HG02840 (cell line): ENCODE measurements around the gene LHPP.

Experiments
- ATAC-seq: cut with Tn5 transposase; IDR thresholded peaks from one replicate; pipeline ENCODE4 v1.9.1; 2021; ENCODE audit warnings: mild to moderate bottlenecking, moderate library complexity, moderate number of reproducible peaks; ENCODE audit not compliant: unreplicated experiment, low FRiP score

The LHPP gene

DNA sequence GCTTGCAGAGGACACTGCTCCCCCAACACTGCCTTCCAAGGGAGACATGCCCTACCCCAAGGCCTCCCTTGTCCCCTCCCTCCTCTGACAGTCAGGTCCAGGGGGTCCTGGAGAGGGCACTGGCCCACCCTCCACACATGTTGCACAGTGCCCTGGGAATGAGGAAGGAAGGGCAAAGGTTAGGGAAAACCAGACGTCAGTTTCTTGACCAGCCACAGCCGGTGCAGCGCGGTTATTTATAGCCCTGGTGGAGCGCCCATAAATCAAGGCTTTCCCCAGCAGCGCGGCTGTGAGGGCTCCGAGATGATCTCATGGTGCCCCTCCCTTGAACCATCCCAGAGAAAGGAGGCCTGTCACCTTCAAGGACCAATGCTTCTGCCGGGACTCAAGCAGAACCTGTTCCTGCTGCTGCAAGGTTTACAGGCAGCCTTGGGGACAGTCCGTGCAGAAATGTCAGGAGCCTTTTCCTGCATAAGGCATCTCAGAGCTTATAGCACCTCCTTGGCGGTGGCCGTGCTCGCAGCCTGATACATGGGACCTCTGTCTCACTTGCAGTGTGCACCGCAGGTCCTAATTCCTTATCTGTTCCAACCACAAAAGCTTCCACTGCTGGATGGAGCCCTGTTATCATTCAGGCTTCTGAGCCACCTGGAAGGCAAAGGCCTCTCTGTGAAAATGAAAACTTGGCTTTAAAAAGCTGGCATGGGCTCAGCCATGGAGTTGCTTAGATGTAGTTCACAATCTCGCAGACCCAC, 127.3 kb downstream of the LHPP start:
- ATAC-seq, result no peak

DNA sequence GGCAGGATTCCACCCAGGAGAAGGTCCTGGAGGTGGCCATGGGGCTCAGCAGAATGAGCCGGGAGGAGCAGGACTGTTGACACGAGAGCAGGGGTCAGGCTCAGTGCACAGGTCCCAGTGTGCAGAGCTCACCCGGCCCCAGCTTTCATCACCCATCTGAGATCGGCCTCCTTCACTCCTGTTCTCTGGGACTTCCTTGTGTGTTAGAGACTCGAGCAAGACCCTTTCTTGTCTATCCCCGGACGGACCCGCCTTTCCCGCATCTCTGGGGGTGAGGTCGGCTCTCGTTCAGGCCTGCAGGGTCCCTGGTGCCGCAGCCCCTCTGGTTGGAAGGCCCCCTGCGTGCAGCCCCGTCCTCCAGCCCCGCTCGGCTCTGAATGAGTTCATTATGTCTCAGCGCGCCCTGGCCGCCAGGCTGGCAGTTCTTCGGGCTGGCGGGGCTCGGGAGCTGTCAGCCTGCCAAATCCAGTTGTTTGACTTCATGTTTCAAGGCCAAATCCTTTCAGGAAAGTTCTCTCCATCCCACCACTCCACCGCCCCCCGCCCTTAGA, 127.9 kb downstream of the LHPP start:
- ATAC-seq, result no peak

DNA sequence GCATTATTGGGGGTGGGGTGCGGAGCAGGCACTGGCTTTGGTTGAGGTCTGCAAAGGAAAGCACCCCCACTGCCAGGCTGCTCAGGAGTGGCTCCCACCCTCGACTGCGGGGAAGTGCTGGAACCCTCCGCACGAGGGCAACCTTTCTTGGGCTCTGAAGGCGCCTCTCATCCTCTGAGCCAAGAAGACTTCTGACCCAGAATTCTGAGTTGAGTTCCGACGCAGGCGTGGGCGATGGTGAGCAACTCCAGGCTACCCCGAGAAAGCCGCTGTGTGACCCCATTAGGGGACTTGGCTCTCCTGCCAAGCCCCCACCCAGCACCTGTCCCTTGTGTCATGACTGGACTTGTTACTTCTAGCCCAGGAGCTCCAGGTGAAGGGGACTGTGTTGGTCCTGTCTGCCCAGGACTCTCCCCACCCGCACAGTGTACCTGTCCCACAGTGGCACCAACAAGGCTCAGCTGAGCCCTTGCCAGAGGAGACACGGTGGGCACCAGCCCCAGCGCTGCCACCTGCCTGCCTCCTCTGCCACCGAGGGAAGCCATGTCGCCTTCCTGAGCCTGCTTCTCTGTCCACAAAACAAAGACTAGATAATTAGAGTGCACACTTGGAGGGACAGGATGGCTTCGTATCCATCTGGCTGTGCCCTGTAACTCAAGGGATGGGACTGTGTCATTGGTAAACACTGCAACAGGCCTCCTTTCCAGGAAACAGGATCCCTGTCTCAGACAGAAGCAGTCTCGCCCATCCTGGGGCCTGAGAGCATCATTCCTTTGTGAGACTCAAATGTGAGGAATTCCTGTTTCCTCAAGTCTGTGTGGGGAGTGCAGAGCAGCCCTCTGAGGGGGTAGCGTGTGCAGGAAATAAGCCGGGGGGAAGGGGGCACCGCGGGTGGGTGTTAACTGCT, 128.8 kb downstream of the LHPP start:
- ATAC-seq, result no peak

DNA sequence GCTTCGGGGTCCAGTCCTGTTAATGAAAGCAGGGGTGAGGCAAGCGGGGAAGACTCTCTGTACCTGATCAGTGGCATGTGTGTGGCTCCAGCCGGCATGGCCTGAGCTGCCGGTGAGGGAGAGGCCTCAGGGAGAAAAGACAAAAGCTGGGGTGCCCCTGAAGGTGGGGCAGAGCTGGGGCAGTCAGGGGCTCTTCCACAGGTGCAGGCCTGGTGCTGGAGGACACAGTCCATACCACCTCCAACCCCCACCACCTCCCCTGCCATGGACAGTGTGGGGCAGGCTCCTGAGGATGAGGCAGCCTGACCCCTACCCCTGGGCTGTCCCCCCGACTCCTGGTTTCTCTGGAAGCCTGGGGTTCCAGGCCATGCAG, 129.5 kb downstream of the LHPP start:
- no peak for ATAC-seq

DNA sequence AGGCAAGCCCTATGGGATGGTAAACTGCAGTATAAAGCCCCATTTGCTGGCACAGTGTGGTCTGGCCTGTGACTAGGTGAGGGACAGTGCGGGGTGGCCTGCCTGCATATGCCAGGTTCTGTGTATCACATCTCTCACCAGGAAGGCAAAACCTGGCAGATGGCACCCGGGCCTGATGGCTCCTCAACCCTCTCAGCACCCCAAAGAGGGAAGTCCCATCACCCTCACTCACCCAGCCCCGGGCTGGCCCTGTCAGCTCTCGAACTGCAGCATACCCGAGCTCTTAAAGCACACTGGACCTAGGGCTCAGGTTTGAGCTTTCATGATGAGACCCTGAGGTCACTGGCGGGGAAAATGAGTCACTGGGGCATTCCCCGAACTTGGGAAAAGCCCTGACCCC, 130.5 kb downstream of the LHPP start:
- ATAC-seq, result no peak

DNA sequence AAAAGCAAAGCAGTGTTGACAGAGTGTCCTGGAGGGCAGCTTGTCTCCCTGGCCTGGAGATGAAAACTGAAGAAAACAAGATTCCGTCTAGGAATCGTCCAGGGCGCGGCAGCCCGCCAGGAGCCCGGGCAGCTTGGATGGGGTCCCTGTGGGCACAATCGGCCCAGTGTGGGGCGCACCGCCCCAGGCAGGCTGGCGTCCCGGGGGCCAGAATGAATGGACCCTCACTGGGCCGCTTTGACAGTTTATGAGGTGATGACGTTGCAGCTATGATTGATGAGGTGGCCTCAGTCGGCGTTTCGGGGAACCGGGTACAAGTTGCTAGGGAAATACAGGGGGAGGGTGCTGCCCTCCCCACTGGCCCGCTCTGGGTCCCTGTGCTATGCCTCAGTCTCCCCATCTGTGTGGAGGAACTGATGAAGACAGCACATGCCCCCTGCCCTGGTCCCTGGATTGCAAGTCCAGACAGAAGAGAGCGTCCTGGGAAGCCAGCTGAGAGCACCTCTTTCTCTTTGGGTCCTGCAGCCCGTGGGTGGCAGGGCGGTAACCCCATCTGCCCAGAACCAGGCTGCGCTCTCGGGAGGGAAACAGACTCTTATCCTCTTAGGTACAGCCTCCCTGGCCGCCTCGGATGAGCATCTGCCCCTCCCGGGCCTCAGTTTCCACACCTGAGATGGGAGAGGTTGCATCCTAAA, 131.3 kb downstream of the LHPP start:
- no peak for ATAC-seq

DNA sequence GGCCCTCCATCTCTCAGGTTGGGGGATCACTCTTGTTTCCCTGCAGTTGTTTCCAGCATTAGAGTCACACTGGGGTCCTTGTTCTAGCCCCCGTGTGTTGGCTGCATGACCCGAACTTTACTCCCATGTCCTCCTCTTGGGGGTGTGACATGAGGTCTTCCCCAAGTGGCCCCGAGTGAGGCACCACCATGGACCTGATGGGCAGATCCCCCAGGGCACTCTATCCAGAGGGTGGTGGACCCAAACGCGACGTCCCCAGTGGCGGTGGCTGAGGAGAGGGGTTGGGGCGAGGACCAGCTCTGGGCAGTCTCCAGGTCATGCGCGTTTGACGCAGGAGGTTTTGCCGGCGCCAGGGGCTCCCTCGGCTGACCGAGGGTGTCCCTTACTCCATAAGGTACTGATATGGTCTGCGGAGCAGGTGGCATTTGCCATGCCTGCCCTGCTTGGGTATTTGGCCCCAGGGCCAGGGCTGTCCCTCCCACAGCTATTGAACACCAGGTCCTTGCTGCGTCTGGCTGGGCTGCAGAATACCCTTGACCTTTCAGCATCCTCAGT, 131.9 kb downstream of the LHPP start:
- ATAC-seq, result no peak

DNA sequence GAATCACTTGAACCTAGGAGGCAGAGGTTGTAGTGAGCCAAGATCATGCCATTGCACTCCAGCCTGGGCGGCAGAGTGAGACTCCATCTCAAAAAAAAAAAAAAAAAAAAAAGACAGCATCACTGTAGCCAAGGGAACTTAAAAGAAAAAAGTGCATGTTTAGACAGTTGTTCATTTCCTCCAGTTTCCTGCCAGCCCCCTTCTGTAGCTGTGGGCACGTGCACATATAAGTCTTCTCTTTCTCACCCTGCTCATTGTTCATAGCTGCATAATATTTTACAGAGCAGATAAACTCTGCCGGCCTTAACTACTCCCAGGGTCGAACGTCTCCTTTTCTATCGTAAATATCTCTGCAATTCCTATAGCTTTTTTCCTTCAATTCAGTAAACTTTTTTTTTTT, 132.6 kb downstream of the LHPP start:
- no peak for ATAC-seq

DNA sequence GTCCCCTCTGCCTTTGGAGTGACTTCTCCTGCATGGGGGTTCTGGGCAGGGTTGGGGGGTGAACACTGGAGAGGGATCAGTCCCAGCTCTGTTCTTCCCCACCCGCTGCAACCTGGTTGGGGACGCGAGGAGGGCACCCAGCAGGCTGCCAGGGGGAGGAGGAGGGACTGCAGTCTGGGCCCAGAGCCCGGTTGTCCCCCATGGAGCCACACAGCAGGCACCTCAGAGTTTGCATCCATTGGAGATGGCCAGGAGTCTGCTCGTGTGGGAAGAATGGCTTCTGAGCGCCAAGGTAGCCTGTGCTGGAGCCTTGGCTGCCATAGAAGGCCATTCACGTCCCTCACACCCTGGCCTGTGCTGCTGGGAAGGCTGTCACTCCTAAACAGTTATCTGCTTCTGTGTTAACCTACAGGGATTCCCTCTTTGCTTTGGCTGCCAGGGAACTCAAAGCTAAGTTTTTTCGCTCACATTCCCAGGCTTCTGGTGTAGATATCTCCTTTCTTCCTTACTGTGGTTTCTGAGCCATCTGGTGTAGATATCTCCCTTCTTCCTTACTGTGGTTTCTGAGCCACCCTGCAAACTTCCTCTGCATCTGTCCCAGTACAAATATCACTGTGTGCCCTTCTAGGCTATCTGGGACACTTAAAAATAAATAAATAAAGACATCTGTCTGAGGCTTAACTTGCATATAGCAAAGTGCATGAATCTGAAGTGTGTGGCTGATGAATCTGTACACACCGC, 133.7 kb downstream of the LHPP start:
- no peak for ATAC-seq

DNA sequence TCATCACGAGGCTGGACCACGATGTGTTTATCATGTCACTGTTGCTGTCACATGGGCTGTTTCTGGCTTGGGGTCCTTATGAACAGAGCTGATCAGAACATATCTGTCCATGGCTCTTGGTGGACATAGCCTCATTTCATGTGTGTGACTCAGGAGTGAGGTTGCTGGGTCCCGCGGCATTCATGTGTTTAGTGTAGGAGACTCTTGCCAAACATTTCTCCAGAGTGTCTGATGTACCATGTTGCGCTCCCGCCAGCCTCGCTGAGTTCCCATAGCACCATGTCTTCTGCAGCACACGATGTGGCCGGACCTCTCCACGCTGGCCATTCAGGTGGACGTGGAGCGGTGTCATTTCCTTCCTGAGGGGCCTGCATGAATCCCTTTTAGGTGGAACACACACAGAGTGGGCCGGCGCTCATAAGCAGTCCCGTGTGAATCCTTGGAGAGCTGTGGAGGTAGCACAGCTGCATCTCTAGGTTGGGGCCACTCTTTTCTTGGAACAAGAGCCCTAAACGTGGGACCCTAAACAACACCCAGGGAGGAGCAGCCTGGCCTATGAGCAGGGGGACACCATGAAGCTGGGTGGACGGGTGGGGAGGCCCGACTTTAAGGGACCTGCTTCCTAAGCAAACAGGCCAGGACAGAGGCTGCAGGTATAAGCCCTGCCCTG, 134.6 kb downstream of the LHPP start:
- no peak for ATAC-seq

DNA sequence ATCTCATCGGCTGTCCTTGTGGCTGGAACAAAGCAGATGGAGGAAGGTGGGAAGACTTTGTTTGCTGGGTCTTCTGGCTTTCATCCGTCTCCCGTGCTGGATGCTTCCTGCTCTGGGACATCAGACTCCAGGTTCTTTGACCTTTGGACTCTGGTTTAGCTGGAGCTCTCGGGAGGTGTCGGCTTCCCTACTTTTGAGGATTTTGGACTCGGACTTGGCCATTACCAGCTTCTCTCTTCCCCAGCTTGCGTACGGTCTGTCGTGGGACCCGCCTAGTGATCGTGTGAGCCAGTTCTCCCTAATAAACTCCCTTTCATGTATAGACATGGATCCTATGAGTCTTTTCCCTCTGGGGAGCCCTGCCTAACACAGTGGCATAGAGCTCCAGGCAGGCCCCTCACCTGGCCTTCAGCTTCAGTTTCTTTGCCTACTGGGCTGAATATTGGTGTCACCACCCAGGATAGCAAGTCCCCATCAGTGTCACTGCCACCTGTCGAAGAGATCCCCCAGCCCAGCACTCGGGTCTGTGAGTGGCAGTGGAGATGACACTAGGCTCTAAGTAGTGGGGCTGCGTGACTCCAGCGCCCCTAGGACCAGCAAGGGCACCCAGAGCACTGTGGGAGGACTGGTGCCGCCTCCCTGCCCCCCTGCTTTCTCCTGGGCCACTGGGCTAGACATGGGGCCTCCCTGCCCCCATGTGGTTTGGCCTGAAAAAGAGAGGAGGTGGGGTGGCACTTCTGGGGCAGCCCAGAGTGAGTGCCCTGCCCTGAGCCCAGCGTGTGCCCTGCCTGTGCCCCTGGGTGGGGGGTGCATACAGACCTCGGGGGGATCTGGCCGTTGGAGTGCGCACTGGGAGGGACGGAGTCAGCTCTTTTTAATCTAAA, 135.6 kb downstream of the LHPP start:
- ATAC-seq, result no peak

DNA sequence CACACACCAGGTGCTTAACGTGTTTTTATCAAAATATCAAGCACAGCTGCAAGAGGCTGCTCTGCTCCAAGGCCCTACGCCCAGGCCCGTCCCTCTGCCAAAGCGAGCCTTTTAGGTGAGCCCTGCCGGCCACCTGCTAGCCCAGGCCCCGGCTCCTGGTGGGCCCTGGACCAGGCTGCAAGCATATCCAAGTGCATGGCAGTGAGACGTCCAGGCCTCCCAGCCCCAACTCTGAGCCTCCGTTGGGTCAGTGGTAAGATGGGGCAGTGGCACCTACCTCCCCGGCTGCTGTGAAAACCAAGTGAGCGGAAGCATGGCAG, 136.2 kb downstream of the LHPP start:
- no peak for ATAC-seq

DNA sequence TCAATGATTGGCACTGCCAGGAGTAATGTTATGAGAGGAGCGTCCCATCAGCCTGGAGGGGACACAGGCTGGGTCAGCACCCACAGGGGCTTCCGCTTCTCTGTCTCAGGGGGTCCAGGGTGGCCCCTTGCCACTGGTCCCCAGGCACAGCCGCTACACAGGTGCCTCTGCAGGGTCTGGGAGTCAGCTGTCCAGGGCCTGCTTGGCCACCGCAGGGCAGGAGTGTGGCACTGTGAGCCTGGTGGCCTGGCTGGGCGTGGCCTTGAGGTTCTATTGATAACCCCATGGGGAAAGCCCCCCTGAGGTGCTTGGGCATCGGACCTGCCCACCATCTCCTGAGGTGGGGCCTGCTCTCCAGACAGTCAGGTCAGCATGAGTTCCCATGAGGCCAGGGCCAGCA, 136.6 kb downstream of the LHPP start:
- no peak for ATAC-seq

DNA sequence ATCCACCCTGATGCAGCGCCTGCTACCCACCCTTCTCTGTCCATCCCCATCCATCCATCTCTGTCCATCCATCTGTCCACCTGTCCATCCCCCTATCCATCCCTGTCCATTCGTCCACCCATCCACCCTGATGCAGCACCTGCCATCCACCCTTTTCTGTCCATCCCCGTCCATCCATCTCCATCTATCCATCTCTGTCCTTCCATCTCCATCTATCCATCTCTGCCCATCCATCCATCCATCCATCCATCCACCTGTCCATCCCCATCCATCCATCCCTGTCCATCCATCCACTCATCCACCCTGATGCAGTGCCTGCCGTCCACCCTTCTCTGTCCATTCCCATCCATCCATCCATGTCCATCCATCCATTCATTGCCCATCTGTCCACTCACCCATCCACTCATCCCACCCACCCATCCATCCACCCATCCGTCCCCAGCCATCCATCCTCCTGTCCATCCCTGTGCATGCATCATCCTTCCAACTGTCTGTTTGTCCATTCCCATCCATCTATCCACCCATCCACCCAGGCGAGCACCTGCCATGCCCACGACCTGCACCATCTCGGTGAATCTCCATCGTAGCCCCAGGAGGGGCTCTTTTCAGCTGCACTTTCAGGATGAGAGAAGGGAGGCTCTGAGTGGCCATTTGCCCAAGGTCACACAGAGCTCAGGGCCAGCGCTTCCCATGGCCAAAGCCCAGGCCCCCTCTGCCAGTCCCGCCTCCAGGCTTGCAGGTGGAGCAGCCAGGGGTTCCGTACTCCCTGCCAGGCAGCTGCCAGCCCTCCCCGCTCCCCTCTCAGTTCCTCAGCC, 137.4 kb downstream of the LHPP start:
- no peak for ATAC-seq

DNA sequence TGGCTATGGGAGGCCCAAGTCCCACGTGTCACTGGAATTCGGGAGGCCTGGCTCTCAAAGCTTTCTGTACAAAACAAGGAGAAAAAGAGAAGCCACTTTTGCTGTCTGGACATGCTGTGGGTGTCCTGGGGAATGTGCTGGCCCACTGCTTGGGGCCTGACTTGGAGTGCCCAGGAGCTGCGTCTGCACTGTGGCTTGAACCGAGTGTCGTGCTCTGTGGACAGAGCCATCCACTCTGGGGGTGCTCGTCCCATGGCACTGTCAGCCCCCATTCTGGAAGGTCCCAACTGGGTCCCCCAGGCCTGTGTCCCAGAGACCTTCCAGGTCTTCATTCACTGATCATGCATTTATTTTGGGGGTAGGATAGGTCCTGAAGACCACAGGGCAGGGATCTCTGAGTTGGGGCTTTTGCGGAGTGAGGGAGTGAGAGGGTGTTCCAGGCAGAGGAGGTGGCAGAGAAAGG, 138.0 kb downstream of the LHPP start:
- ATAC-seq, result no peak

DNA sequence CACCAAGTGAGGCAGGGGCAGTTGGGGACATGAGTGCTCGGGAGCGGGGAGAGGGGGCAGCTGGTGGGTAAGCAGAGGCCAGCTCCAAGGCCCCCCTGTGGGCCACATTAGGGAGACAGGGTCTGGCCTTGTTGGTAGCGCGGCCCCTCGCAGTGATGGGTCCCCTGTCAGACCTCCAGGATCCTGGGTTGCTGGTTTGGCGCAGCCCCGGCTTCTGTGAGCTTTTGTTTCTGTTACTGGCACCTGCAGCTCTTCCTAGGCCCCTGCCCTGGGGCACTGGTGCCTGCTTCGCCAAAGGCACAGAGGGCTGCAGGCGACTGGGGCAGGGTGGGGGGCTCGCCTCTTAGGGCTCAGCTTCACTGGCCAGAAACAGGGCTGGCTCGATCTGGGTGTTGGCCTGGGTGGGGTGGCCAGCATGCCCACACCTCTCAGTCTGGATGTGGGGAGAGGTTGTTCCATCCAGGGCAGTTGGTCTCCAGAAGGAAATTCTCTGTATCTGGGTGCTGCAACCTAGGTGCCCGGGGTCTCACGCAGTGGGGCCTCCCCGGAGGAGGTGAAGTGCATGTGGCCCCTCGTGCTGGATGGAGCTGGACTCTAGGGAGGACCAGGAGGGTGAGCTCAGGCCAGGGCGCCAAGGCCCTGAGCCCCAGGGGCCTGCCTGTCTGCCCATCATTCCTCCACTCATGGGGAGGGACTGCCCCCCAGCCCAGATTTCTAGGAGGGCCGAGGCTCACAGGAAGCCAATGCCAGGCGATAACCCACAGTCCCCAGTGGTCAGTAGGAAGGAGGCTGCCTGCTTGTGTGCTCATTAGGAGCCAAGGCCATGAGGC, 138.6 kb downstream of the LHPP start:
- ATAC-seq, result no peak

DNA sequence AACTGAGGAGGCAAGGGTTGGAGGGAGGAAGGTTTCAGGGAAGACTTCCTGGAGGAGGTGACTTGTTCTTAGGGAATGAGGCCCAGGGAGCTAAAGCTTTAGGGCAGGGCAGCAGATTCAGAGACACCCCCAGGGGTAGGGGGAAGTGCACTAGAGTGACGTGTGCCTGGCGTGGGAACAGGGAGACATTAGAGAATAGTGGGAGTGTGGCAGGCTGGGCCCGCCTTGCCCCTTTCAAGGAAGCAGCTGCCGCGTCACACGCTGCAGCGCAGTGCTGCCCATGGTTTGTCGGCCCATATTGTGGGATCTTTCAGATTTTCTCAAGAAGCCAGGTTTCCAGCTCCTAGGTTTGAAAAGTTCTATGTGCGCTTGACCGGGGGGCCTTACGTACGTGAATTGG, 139.4 kb downstream of the LHPP start:
- ATAC-seq, result no peak
